Glomerular visceral epithelial cell (primary cell): Measurements from ENCODE around the gene LGSN.
"Not testable (repeated sequence)": the region's sequence is repeated elsewhere in the genome, so short reads cannot be mapped to it uniquely, and the experiment has no call there.

ENCODE experiments used
- DNase-seq: peaks from one replicate; pipeline ENCODE4 v3.0.0-alpha.2; 2016; ENCODE audit errors: extremely low spot score

Gene LGSN

DNA sequence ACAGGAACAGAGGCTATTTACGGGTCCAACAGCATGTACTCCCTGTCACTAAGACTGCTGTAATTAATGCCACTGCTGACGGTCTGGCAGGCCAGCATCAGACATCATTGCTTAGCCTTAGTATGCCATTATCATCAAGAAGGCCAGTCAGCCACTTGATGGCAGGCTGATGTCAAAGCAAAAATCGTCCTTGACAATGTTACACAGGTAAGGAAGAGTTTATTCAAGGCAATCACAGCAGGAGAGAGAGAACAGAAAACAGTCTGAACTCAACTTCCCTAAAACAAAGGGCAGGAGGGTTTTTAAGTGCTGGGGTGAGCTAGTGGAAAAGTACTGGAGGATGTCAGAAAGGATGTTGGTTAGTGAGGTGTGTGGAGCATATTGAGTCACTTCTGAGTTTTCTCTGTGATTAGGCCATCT lies 83.4 kb downstream of the LGSN start:
- DNase-seq, result no peak

DNA sequence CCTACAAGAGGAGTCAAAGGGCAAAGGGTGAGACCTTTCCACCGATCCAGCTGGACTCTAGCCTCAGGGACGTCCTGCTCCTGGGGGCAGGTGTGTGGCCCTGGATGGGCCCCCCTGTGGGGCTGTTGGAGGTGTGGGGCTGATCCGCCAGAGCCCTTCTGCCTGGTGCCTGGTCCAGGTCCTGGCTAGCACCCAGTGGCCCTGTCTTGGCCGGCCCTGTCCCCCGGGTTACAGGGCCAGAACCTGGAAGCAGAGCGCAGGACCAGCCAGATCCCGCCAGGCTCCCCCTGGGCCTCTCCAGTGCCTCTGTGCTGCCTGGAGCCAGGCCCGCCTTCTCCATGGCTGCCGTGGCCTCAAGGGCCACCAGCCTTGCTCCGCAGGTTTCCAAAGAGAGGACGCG lies 89.3 kb downstream of the LGSN start:
- not testable (repeated sequence) for DNase-seq

DNA sequence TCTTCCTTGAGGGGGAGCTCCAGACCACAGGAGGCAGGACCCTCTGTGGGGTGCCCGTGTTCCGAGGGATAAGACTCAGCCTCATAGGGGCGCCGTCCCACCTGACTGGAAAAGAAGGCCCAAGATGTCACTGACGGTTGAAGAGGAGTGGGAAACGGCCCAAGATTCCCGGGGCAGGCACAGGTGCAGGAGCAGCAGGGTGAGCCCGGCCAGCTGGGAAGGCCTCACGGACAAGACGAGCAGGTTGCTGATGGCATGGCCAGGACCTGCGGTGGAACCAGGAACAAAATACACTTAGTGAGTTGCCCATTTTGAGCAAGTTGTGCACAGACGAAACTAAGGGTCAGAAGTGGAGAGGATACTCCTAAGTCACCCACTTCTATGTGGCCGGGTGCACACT lies 89.8 kb downstream of the LGSN start:
- not testable (repeated sequence) for DNase-seq

DNA sequence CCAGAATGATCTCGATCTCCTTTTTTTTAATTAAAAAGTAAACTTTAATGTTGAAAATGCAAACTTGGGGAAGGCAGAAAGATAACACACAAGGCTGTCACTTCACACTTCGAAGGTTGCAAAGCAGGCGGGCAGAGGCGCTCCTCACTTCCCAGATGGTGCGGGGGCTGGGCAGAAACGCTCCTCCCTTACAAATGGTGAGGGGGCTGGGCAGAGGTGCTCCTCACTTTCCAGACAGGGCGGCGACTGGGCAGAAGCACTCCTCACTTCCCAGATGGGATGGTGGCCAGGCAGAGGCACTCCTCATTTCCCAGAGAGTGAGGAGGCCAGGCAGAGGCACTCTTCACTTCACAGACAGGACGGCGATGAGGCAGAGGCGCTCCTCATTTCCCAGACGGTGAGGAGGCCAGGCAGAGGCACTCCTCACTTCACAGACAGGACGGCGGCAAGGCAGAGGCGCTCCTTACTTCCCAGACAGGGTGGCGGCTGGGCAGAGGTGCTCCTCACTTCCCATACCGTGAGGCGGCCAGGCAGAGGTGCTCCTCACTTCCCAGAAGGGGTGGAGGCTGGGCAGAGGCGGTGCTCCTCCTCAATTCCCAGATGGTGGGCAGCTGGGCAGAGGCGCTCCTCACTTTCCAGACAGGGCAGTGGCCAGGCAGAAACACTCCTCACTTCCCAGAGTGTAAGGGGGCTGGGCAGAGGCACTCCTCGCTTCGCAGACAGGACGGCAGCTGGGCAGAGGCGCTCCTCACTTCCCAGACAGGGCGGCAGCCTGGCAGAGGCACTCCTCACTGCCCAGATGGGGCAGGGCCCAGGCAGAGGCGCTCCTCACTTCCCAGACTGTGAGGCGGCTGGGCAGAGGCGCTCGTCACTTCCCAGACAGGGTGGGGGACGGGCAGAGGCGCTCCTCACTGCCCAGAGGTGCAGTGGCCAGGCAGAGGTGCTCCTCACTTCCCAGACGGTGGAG lies 91.6 kb downstream of the LGSN start:
- DNase-seq, result not testable (repeated sequence)

DNA sequence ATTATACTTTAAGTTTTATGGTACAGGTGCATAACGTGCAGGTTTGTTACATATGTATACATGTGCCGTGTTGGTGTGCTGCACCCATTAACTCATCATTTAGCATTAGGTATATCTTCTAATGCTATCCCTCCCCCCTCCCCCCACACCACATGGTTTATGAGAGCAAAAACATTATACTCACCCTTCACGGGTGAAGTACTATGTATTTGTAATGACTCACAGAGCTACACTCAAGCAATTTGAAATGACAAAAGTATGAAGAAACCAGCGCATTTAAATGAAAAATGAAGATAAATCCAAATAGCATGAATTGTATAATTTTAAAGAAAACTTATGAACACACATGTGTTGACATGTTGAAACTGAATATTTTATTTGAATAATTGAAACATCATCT lies 93.8 kb downstream of the LGSN start:
- DNase-seq, result peak; percentile 24
